Fibroblast of pulmonary artery (primary cell): Measurements from ENCODE around the gene SNAP91.

ENCODE experiments used
- DNase-seq: peaks from one replicate; pipeline ENCODE4 v3.0.0-alpha.2; 2010; ENCODE audit warnings: low read depth
- H3K4me3 ChIP-seq: replicated peaks from 2 replicates; pipeline ENCODE4 v1.5.1; 2011; ENCODE audit warnings: low read depth, mild to moderate bottlenecking, control low read depth, low read length, moderate library complexity
- CTCF ChIP-seq: IDR thresholded peaks from 2 replicates; pipeline ENCODE4 v1.5.1; 2011; ENCODE audit warnings: mild to moderate bottlenecking, control low read depth, low read length, inconsistent platforms; ENCODE audit errors: missing control alignments

Gene SNAP91

GRCh38 chr6:83729871-83730270 is 21.0 kb upstream of the SNAP91 start:
- DNase-seq, result no peak
- no peak for TF ChIP-seq CTCF
- no peak overlapping the region for H3K4me3 ChIP-seq

GRCh38 chr6:83722876-83723275 is 14.0 kb upstream of the SNAP91 start:
- no peak for DNase-seq
- TF ChIP-seq CTCF, result no peak
- no peak overlapping the region for H3K4me3 ChIP-seq

- H3K4me3 ChIP-seq, result no peak overlapping the region
- TF ChIP-seq CTCF, result no peak
- DNase-seq, result no peak
These were observed 8.9 kb upstream of the SNAP91 start for GRCh38 chr6:83717809-83718208.

GRCh38 chr6:83711958-83712357 is 3.1 kb upstream of the SNAP91 start:
- DNase-seq, result no peak
- no peak for TF ChIP-seq CTCF
- no peak overlapping the region for H3K4me3 ChIP-seq

- no peak for DNase-seq
- no peak for TF ChIP-seq CTCF
- H3K4me3 ChIP-seq, result no peak overlapping the region
These were observed 798 bp upstream of the SNAP91 start for GRCh38 chr6:83709748-83710050.

- DNase-seq, result peak; percentile 4
- H3K4me3 ChIP-seq, result peak overlapping the region; percentile 44
- TF ChIP-seq CTCF, result no peak
These were observed 343 bp downstream of the SNAP91 start for GRCh38 chr6:83708546-83708969.

GRCh38 chr6:83707829-83708545 is 914 bp downstream of the SNAP91 start:
- peak; percentile 3 for DNase-seq
- peak overlapping the region; percentile 44 for H3K4me3 ChIP-seq
- no peak for TF ChIP-seq CTCF
